ENCODE data around the gene AP1S3. TPM values are rescaled to one million over a fixed set of nuclear protein-coding genes. Genes with fewer than 3 reads are reported as not detected.

Gene AP1S3
- total RNA-seq, 1 experiment from 2014 or later = 73.3 TPM

GRCh38 chr2:223786943-223787342 is 50.4 kb downstream of the AP1S3 start:
- Histone ChIP-seq H3K9me3 (ENCODE audit: insufficient read depth, low read depth) (0 out of 2 replicates have a peak, but pooled peaks cover 4% of the 10 kb centered on the region), H3K27ac (no peak overlapping the region), H3F3A (ENCODE audit: insufficient read depth, low read depth) (peaks cover 7% of the 10 kb centered on the region; the same call in 1 of the 2 replicates), H2AFZ (no peak overlapping the region), H3K4me2 (no peak overlapping the region), H3K79me2 (ENCODE audit: low read depth) (peaks cover 54% of the 10 kb centered on the region), H3K4me3 (no peak overlapping the region), H3K36me3 (ENCODE audit: low read depth) (no peaks in the 10 kb centered on the region), H3K4me1 (replicated peaks; ENCODE audit: insufficient read depth) (no peaks in the 10 kb centered on the region), H3K27me3 (ENCODE audit: insufficient read depth, low read depth) (no peaks in the 10 kb centered on the region), H3K9me2 (ENCODE audit: insufficient read depth) (no peaks in the 10 kb centered on the region), H4K20me1 (ENCODE audit: insufficient read depth) (no peaks in the 10 kb centered on the region)
- TF ChIP-seq EZH2 (IDR thresholded peaks at IDR 0.05; ENCODE audit: low read depth) = no peak
- TF ChIP-seq, protein P1, sequence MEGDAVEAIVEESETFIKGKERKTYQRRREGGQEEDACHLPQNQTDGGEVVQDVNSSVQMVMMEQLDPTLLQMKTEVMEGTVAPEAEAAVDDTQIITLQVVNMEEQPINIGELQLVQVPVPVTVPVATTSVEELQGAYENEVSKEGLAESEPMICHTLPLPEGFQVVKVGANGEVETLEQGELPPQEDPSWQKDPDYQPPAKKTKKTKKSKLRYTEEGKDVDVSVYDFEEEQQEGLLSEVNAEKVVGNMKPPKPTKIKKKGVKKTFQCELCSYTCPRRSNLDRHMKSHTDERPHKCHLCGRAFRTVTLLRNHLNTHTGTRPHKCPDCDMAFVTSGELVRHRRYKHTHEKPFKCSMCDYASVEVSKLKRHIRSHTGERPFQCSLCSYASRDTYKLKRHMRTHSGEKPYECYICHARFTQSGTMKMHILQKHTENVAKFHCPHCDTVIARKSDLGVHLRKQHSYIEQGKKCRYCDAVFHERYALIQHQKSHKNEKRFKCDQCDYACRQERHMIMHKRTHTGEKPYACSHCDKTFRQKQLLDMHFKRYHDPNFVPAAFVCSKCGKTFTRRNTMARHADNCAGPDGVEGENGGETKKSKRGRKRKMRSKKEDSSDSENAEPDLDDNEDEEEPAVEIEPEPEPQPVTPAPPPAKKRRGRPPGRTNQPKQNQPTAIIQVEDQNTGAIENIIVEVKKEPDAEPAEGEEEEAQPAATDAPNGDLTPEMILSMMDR (conservative IDR thresholded peaks at IDR 0.05) = no peak
- BruUV-seq (replicated peaks) = no TSS peak
- POLR2A ChIA-PET (ENCODE audit: unreplicated experiment) = no interaction called here
- no peak for DNase-seq
- CTCF ChIA-PET = interaction anchor here (0.8 kb wide), 1 partner anchor 26 kb away, joined by 3 read pairs; no protein-coding TSS in a partner anchor
- intact Hi-C loops (cut with micrococcal nuclease; ENCODE audit: unreplicated experiment) = no loop called here

- Histone ChIP-seq H3K4me1 (replicated peaks; ENCODE audit: insufficient read depth) (no peaks in the 10 kb centered on the region), H4K20me1 (ENCODE audit: insufficient read depth) (no peaks in the 10 kb centered on the region), H3K4me2 (no peak overlapping the region), H2AFZ (no peak overlapping the region), H3K27me3 (ENCODE audit: insufficient read depth, low read depth) (no peaks in the 10 kb centered on the region), H3K36me3 (ENCODE audit: low read depth) (no peaks in the 10 kb centered on the region), H3K9me2 (ENCODE audit: insufficient read depth) (no peaks in the 10 kb centered on the region), H3K9me3 (ENCODE audit: insufficient read depth, low read depth) (no peaks in the 10 kb centered on the region), H3F3A (ENCODE audit: insufficient read depth, low read depth) (peaks cover 8% of the 10 kb centered on the region), H3K27ac (no peak overlapping the region), H3K79me2 (ENCODE audit: low read depth) (peaks cover 47% of the 10 kb centered on the region), H3K4me3 (no peak overlapping the region)
- BruUV-seq (replicated peaks) = no TSS peak
- POLR2A ChIA-PET (ENCODE audit: unreplicated experiment) = interaction anchor here (0.7 kb wide), 1 partner anchor 1380 kb away, joined by 3 read pairs; no protein-coding TSS in a partner anchor
- no peak for TF ChIP-seq EZH2 (IDR thresholded peaks at IDR 0.05; ENCODE audit: low read depth)
- TF ChIP-seq, protein P1 (conservative IDR thresholded peaks at IDR 0.05) = no peak
- CTCF ChIA-PET = interaction anchor here (0.8 kb wide), 1 partner anchor 25 kb away, joined by 3 read pairs; no protein-coding TSS in a partner anchor
- no peak for DNase-seq
- intact Hi-C loops (cut with micrococcal nuclease; ENCODE audit: unreplicated experiment) = no loop called here
Observed at GRCh38 chr2:223786236-223786635, 51.1 kb downstream of the AP1S3 start.

GRCh38 chr2:223784221-223784772 is 53.1 kb downstream of the AP1S3 start:
- DNase-seq = no peak
- Histone ChIP-seq H3K27ac (no peak overlapping the region), H3K79me2 (ENCODE audit: low read depth) (peaks cover 33% of the 10 kb centered on the region), H3F3A (ENCODE audit: insufficient read depth, low read depth) (peaks cover 20% of the 10 kb centered on the region), H3K27me3 (ENCODE audit: insufficient read depth, low read depth) (no peaks in the 10 kb centered on the region), H3K4me1 (replicated peaks; ENCODE audit: insufficient read depth) (no peaks in the 10 kb centered on the region), H3K9me3 (ENCODE audit: insufficient read depth, low read depth) (no peaks in the 10 kb centered on the region), H4K20me1 (ENCODE audit: insufficient read depth) (no peaks in the 10 kb centered on the region), H3K4me3 (no peak overlapping the region), H3K9me2 (ENCODE audit: insufficient read depth) (no peaks in the 10 kb centered on the region), H2AFZ (no peak overlapping the region), H3K4me2 (no peak overlapping the region), H3K36me3 (ENCODE audit: low read depth) (no peaks in the 10 kb centered on the region)
- intact Hi-C loops (cut with micrococcal nuclease; ENCODE audit: unreplicated experiment) = loop anchor here (5.0 kb wide), 2 partner anchors 173 to 498 kb away; partner anchors contain the start of gene MRPL44
- CTCF ChIA-PET = no interaction called here
- POLR2A ChIA-PET (ENCODE audit: unreplicated experiment) = no interaction called here
- BruUV-seq (replicated peaks) = no TSS peak
- TF ChIP-seq, protein P1 (conservative IDR thresholded peaks at IDR 0.05) = no peak
